Measurements from ENCODE around the gene RPA3.

GRCh38 chr7:7761340-7761973 is 43.0 kb upstream of the RPA3 start:
- TF ChIP-seq, protein P1, sequence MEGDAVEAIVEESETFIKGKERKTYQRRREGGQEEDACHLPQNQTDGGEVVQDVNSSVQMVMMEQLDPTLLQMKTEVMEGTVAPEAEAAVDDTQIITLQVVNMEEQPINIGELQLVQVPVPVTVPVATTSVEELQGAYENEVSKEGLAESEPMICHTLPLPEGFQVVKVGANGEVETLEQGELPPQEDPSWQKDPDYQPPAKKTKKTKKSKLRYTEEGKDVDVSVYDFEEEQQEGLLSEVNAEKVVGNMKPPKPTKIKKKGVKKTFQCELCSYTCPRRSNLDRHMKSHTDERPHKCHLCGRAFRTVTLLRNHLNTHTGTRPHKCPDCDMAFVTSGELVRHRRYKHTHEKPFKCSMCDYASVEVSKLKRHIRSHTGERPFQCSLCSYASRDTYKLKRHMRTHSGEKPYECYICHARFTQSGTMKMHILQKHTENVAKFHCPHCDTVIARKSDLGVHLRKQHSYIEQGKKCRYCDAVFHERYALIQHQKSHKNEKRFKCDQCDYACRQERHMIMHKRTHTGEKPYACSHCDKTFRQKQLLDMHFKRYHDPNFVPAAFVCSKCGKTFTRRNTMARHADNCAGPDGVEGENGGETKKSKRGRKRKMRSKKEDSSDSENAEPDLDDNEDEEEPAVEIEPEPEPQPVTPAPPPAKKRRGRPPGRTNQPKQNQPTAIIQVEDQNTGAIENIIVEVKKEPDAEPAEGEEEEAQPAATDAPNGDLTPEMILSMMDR (IDR thresholded peaks at IDR 0.05; ENCODE audit: low read length): peak; percentile 54
- TF ChIP-seq EZH2 (IDR thresholded peaks at IDR 0.05; ENCODE audit: borderline replicate concordance, low read length): no peak

Data from OCI-LY1 (cell line).